KMS-11 (cell line): Measurements from ENCODE around the gene TNFSF13.

Experiments used
- H2AFZ ChIP-seq: fragments of 200-600 bp; sonication (generic); 2 replicates; pipeline ENCODE4 v1.6.1; 2016; ENCODE audit warnings: antibody characterized with exemption, mixed run types, low read depth
- H3K27ac ChIP-seq: fragments of 200-600 bp; sonication (generic); 2 replicates; pipeline ENCODE4 v1.6.1; 2016; ENCODE audit warnings: mild to moderate bottlenecking, mixed run types
- H3K27me3 ChIP-seq: fragments of 200-600 bp; sonication (generic); 2 replicates; pipeline ENCODE4 v1.6.1; 2017; ENCODE audit warnings: mild to moderate bottlenecking, low read depth, mixed run types, moderate library complexity; ENCODE audit not compliant: insufficient read depth
- H3K36me3 ChIP-seq: fragments of 200-600 bp; sonication (generic); 2 replicates; pipeline ENCODE4 v1.6.1; 2017; ENCODE audit warnings: mild to moderate bottlenecking, mixed run types; ENCODE audit not compliant: insufficient read depth
- H3K4me1 ChIP-seq: fragments of 200-600 bp; sonication (generic); 2 replicates; pipeline ENCODE4 v1.6.1; 2016; ENCODE audit warnings: mild to moderate bottlenecking, low read depth, mixed run types; ENCODE audit not compliant: poor library complexity, severe bottlenecking
- H3K4me2 ChIP-seq: fragments of 200-600 bp; sonication (generic); 2 replicates; pipeline ENCODE4 v1.7.0; 2016; ENCODE audit warnings: mild to moderate bottlenecking, mixed run types
- H3K4me3 ChIP-seq: fragments of 200-600 bp; sonication (generic); IDR thresholded peaks from 2 replicates; pipeline ENCODE4 v1.6.1; 2017; ENCODE audit warnings: low read depth, low read length, mixed read lengths; ENCODE audit not compliant: insufficient read depth
- H3K79me2 ChIP-seq: fragments of 200-600 bp; sonication (generic); 2 replicates; pipeline ENCODE4 v1.6.1; 2016; ENCODE audit warnings: low read depth, mixed run types; ENCODE audit not compliant: insufficient read depth
- H3K9ac ChIP-seq: fragments of 200-600 bp; sonication (generic); 2 replicates; pipeline ENCODE4 v1.6.1; 2016; ENCODE audit warnings: mild to moderate bottlenecking, mixed run types
- H4K20me1 ChIP-seq: fragments of 200-600 bp; sonication (generic); 2 replicates; pipeline ENCODE4 v1.6.1; 2016; ENCODE audit warnings: mild to moderate bottlenecking, mixed run types; ENCODE audit not compliant: insufficient read depth
- CTCF ChIP-seq: fragments of 200-600 bp; sonication (generic); conservative IDR thresholded peaks from 2 replicates; pipeline ENCODE4 v1.6.1; 2017; ENCODE audit warnings: low read depth, mild to moderate bottlenecking, antibody characterized with exemption, low read length, moderate library complexity, mixed read lengths

The TNFSF13 gene

GRCh38 chr17:7573324-7574080 is 15.0 kb downstream of the TNFSF13 start:
- Histone ChIP-seq H3K36me3 (no peaks in the 10 kb centered on the region), H3K79me2 (peaks cover 31% of the 10 kb centered on the region), H4K20me1 (no peaks in the 10 kb centered on the region), H3K4me1 (peaks cover 11% of the 10 kb centered on the region), H2AFZ (no peak overlapping the region), H3K9ac (peak overlapping the region; percentile 90), H3K27me3 (no peaks in the 10 kb centered on the region), H3K4me3 (no peak overlapping the region), H3K27ac (peak overlapping the region; percentile 73), H3K4me2 (peak overlapping the region; percentile 36; the same call in 1 of the 2 replicates)
- no peak for TF ChIP-seq CTCF

DNA sequence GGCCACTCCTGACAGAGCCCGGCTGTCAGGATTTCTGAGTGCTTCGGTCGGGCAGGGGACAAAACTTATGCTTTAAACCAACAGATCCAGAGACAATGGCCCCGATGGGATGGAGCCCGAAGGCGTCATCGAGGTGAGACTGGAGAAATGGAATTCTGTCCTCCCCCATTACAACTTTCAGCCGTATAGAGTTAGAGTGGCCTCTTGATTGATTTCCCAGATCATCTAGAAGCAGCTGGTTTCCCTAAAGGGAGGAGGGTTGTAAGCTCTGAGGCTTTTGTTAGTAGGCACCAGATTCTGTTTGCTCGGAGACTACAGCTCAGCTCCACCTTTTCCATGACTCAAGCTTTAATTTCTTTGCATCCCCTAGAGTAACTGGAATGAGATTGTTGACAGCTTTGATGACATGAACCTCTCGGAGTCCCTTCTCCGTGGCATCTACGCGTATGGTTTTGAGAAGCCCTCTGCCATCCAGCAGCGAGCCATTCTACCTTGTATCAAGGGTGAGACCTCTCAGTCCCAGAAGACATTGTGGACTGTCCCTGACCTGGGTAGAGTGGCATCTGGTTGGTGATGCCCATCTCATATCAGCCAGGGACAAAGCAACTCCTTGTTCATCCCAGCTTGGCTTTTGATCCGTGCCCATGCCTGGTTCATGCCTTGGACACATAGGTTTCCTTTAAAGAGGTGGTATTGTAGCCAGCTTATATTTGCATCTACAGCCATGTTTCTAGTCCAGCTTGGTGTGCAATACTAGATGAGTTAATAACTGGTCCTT is 15.8 kb downstream of the TNFSF13 start:
- H3K36me3 ChIP-seq: no peaks in the 10 kb centered on the region
- H3K9ac ChIP-seq: peak overlapping the region; percentile 90; the same call in 1 of the 2 replicates
- peak overlapping the region; percentile 30; the same call in 1 of the 2 replicates for H3K27ac ChIP-seq
- H4K20me1 ChIP-seq: no peaks in the 10 kb centered on the region
- no peak overlapping the region for H2AFZ ChIP-seq
- peaks cover 19% of the 10 kb centered on the region for H3K4me1 ChIP-seq
- peak overlapping the region; percentile 36; the same call in 1 of the 2 replicates for H3K4me2 ChIP-seq
- H3K27me3 ChIP-seq: no peaks in the 10 kb centered on the region
- peaks cover 31% of the 10 kb centered on the region for H3K79me2 ChIP-seq
- no peak overlapping the region for H3K4me3 ChIP-seq
- no peak for TF ChIP-seq CTCF

DNA sequence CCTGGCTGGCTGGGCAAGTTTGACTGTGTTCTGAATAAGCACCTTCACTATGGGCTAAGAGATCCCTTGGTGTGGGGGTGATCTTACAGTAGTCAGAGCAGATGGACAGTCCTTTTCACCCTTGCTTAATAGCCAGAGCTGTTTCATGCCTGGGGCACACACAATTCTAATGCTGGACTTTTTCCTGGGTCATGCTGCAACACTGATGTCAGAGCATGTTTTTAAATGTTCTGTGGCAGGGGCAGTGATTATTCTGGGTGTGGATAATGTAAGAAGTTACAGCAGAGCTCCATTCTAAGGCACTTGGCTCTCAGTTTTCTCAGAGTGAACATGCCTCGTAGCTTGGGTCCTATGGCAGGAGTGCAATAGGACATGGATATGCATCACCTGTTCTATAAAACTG is 16.9 kb downstream of the TNFSF13 start:
- Histone ChIP-seq H4K20me1 (no peaks in the 10 kb centered on the region), H3K27ac (peak overlapping the region; percentile 18; the same call in 1 of the 2 replicates), H3K4me3 (no peak overlapping the region), H2AFZ (no peak overlapping the region), H3K79me2 (peaks cover 31% of the 10 kb centered on the region), H3K4me2 (no peak overlapping the region; the same call in 1 of the 2 replicates), H3K27me3 (no peaks in the 10 kb centered on the region), H3K4me1 (peaks cover 22% of the 10 kb centered on the region), H3K9ac (no peak overlapping the region; the same call in 1 of the 2 replicates), H3K36me3 (no peaks in the 10 kb centered on the region)
- TF ChIP-seq CTCF: no peak

GRCh38 chr17:7575959-7576358 is 17.4 kb downstream of the TNFSF13 start:
- Histone ChIP-seq H4K20me1 (no peaks in the 10 kb centered on the region), H3K9ac (no peak overlapping the region; the same call in 1 of the 2 replicates), H3K36me3 (no peaks in the 10 kb centered on the region), H3K79me2 (peaks cover 31% of the 10 kb centered on the region), H3K4me1 (peaks cover 22% of the 10 kb centered on the region), H3K4me3 (no peak overlapping the region), H3K4me2 (no peak overlapping the region), H3K27me3 (no peaks in the 10 kb centered on the region), H3K27ac (no peak overlapping the region; the same call in 1 of the 2 replicates), H2AFZ (no peak overlapping the region)
- TF ChIP-seq CTCF: no peak
